ENCODE data around the gene BDNF.

BDNF gene

DNA sequence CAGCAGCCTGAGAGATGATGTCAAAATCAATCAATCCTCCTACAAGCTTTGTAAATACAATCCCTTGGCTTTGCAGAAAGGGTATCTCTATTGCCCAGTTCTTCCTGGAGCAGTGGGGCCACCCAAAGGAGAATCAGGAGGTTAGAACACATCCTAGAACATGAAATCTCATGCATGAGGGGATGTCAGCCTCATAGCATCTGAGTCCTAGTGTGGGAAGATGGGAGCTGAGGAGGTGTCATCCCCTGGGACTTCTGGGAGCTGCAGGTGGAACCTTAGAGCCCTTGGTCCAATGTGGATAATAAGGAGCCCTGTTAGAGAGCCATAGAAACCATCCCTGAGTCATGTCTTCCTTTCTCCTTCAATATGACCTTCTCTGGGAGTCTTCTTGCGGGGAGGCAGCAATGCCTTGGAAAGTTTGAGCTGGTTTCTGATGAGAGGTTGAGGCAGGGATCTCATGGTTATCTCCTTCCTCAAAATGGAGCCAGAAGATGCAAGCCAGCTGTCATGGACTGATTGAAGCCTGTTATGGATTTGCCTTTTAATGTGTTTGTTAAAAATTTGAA, 74.8 kb downstream of the BDNF start:
- no peak for DNase-seq (ENCODE audit: low read depth)

DNA sequence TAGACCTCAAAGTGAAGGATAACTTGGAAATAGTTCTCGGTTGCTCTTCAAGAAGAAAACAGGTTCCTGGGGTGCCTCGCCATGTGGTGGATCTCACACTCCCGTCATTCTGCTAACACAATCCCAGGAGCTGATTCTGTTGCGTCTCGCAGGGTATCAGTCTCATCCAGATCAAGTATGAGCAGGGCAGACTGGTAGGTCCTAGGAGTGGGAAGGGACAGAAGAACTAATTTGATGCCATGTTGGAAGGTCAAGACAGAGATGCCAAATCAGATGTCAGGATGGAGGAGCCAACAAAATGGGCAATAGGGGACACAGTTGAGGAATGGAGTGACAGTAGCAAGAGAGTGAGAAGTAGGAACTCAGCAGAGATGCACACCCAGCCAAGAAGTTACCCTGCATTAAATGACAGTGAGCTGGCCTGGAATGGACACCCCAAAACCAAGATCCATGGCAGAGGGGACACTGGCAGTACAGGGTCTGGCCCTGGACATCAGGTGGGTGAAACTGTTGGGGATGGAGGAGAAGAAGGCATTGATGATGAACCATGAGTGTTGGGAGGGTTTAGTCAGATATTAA, 76.2 kb downstream of the BDNF start:
- DNase-seq (ENCODE audit: low read depth) = no peak

DNA sequence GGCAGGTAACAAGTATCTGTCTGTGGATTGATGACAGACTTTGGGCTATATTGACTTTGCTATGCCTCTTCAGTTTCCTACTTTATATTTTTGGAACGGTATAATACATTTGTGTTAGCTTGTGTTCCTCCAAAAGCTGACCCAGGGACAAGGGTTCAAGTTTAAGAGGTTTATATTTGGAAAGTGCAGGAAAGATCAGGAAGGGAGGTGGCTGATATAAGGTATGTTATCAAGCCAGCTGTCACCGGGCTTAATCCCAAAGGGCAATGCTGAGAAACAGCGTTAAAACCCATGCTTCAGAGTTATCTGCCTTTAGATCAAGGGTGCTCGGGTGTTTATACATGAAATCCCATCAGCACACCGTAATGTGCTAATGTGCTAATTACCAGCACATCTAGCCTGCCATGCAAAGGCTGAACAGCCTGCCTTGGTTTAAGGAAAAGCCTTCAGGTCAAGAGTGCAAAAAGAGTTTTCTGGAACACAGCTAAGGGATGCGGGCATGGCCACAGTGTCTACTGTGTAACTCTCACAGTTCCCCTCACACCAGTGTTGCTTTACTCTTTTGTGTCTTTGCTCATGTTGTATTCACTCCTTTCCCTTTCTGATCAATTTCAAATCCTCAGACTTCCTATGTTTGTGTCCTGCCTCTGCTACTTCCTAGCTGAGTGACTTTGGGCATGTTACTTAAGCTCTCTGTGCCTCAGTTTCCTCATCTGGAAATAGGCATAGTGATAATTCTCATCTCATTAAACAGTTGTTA, 77.5 kb downstream of the BDNF start:
- DNase-seq (ENCODE audit: low read depth) = no peak

DNA sequence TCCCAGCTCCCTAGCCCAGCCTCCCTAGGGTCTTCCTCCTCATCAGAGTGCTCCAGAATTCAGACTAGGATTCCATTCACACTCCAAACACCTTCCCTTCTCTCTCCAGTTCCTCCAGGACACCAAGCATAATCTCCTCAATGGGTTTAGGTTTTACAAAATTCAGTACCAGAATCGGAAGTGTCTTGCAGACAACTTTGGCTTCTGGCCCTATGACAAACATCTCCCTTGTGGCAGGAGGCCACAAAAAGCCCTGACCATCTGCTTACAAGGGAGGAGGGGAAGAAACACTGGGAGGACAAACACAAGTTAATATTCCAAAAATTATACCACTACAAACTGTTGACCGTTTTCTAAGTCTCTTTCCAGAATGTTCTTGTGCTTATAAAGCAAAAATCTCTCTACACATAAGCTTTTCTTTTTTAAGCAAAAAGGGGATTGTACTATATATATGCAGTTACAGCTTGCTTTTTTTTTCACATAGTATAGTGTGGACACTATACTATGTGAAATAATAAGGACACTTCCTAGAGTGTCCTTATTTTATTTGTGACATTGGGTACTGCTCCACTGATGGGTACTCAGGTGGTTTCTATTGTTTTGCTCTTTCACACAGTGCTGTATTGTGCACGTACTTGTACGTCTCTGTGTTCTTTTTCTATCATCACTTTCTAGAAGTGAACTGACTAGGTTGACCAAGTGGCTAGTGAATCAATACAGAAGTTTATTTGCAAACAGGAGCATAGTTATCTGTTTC, 78.7 kb downstream of the BDNF start:
- no peak for DNase-seq (ENCODE audit: low read depth)

DNA sequence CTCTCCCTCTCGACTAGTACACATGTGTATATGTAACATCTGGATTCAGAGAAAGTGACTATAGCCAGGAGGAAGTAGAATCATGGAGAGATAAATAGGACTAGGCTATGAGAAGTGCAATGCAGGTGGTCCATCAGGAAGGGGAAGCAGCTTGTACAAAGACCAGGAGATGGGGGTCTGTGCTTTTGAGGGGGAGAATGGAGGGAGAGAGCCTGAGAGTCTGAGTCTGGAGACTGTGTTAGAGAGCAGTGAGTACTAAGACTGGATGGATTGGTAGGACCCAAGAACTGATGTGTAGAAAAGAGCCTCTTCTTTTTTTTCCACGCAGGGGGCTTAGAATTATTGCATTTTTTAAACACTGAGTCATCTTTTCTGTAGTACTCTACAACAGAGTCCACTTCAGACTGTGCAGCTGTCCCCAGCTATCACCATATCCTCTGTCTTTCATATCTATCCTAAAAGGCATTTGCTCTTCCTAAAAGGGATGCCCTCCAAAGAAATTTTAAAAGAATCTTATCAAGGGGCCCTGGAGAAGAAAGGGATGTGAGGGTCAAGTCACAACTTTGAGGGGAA, 80.4 kb downstream of the BDNF start:
- no peak for DNase-seq (ENCODE audit: low read depth)

DNA sequence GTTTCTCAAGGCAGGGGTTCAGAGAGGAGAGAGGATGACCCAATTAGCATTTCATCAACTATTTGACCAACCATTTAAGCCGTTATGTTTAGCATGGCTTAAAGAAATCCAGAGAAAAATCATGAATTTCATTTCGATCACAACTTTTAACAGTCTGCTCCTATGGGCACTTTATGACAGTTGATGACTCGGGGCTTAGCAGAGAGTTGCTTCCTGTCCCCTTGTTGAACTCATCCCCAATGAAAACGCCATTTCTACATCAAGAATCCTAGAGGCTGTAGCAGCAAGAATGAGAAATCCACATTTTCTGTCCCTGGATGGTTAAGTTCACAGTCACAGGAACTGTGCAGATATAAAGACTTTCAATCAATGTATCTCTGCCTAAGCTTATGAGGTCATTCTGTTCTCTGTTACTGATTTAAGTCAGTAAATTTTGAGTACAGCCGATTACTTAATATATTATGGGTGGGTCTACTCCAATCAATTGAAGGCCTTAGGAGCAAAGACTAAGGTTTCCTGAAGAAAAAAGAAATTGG, 81.1 kb downstream of the BDNF start:
- no peak for DNase-seq (ENCODE audit: low read depth)

DNA sequence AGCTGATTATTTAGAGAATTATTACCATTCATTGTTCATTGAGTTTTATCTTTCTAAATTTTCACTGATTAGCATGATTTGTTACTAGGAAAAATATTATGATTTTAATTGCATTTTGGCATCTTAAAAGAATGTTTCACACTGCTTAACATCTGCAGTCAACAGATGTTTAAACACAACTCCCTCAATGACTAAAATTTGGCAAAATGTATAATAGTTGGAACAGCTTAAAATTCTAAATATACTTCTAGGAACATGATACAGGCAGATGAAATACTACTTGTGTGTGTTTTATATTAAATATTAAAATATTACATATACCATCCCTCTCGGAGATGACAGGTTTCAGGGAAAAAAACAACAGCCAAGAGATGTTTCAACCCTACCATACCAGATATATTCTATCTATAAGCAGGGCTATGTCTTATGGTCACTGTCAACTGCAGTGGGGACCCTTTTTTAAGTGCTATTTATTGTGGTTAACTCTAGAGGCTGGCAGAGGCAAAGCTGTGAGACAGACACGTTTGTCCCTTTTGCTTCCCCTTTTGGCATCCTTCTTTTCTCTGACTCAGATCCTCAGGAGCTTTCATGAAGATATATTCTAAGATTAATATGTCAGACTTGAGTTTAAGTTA, 81.9 kb downstream of the BDNF start:
- no peak for DNase-seq (ENCODE audit: low read depth)

DNA sequence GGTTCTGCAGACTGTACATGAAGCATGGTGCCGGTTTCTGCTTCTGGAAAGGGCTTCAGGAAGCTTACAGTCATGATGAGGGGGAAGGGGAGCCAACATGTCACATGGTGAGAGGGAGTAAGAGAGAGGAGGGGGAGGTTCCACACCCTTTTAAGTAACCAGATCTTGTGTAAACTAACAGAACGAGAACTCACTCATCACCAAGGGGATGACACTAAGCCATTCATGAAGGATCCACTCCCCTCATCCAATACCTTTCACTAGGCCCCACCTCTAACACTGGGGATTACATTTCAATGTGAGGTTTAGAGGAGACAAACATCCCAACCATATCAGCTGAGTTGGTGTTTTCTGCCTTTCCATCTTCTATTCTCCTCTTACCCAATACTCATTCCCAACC, 83.5 kb downstream of the BDNF start:
- DNase-seq (ENCODE audit: low read depth) = no peak

DNA sequence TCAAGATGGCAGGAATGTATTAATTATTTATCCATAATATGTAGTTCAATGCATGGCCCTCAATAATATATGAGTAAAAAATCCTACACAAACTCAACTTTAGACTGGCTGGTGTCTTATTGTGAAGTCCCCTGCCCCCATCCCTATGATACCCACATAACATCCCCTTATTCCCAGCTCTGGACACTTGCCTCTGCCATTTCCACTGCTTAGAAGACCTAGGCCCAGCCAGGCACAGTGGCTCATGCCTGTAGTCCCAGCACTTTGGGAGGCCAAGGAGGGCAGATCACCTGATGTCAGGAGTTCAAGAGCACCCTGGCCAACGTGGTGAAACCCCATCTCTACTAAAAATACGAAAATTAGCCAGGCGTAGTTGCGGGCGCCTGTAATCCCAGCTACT, 84.4 kb downstream of the BDNF start:
- no peak for DNase-seq (ENCODE audit: low read depth)

DNA sequence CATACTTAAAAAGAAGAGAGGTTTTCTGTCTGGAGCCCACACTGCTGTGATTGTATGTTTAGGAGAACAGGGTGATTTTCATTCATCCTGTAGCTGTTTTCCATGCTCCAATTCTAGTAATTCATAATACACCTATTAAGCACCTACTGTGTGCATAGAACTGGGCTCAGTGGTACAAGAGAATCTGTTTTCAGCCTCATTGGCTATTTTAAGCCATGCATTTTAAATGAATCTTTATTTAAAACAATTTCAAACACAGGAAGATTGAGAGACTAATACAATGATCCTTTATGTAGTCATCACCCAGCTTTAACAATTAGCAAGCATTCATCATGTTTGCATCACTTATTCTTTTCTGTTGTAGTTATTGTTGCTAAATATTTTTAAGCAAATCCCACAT, 86.2 kb downstream of the BDNF start:
- no peak for DNase-seq (ENCODE audit: low read depth)

DNA sequence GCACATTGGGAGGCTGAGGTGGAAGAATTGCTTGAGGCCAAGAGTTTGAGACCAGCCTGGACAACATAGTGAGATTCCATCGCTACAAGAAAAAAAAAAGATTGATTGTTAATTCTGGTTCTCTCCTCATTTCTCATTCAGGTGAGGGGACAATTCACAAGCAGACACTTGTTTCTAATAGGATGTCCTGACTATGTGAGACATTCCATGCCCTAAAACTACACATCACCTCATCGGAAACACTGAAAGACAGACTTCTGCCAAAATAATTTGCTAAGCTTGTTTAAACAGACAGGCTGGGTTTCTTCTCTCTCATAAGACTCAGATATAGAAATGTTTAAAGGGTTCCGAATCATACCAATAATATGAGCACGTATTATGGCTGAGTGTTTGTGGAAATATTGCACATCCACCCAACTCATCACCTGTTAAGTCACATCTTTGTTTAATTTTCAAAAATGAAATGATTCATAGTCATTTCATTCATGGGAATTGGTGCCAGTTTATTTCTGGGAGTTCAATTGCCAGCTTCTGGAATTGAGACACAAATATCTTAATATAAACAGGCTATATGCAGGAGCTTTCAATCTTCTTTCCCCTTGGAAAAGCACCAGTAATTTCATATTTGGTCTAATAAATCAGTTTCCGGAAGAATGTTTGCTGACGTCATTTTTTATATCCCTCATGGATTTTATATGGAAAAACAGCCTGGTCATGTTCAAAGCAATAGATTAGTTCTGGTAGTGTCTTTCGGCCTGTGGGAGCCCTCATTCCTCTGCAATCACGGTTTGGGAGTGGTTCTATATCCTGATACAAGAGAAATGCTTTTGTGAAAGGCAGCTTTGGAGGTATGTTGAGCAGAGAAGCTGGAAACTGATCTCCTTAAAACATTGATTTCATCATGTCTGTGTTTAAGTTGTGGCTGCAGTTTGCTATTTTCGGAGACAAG, 87.0 kb downstream of the BDNF start:
- no peak for DNase-seq (ENCODE audit: low read depth)

DNA sequence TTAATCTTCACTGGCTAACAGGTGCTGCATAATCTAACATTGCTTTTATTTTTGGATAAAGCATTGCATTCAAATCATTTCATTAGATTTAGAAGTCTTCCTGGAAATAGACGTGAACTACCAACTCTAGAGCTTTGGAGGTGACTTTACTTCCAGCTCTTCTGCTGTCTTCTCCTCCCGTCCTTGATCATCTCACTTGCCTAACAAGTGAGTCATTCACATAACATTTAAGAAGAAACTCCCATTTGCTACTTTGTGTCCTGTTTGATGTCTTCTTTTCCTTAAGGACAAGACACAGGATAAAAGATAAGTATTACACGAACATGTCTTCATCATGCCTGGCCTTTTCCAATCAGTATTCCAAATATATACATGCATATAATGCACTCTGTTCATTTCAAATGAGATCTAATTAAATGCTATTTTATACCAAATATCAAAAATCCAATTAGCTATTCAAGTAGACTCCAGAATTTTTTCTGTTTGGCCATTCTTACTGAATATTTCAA, 88.3 kb downstream of the BDNF start:
- no peak for DNase-seq (ENCODE audit: low read depth)

DNA sequence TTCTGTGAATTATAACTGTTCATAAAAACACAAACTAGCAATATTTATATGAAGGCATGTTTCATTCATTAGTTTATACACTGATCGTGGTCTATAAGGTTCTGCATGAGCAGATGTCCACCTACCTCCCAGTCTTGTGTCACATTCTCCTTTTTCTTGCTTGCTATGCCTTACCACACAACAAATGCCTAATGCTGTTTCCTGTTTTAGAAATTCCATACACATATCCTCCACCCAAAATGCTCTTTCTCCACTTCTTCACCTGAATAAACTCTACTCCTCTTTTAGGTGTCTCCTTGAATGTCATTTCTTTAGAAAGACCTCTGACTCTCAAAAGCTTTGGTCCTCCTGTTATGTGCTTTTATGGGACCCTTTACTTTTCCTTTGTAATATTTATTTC, 88.9 kb downstream of the BDNF start:
- DNase-seq (ENCODE audit: low read depth) = no peak

DNA sequence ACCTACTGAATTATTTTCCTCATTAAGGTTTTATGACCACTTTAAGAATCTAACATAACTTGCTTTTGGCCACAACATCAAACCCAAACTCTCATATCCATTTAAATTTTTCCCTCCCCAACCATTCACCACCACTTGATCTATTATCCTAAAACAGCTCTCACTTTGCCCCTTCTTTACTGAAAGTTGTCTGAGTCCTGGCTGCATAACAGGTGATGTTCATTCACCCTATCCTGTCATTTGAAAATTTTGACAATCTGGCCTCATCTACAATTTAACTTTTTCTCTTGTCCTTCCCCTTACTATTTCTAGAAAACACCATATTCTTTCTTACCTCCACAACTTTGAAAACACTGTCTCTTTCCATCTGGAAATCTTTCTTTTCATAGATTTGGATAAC, 89.3 kb downstream of the BDNF start:
- no peak for DNase-seq (ENCODE audit: low read depth)

DNA sequence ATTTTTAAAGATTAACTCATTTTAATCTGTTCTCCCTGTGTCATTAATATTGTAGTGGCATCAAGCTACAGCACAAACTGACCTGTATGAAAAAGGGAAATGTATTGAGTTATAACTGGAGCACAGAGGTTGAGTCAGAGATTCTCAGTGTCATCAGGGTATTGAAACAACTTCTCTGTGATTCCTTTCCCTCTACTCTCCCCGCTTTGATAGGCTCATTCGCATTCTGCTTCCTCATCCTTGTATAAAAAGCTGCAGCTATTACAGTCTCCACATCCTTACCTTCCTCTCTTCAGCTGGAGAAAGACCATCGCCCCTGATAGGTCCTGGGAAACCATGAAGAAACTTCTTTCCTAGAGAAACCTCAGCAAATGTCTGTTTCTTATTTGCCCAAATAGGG, 90.0 kb downstream of the BDNF start:
- no peak for DNase-seq (ENCODE audit: low read depth)

DNA sequence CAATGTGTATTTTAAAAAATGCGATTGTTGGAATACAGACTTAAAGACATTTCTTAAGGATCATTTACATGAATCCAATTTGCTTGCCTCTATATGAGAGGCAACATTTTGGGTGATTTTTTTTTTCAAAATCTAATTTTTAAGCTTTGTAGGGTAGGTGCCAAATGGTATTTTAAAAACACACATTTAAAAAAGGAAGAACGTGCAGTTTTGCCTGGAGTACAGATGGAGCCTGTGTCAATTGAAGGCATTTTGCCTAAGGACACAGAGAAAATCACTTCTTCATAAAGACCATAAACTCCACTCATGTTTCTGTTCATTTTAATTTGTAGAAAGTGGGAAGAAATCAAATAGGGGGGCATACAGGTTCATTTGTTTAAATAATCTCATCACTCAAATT, 91.3 kb downstream of the BDNF start:
- no peak for DNase-seq (ENCODE audit: low read depth)

DNA sequence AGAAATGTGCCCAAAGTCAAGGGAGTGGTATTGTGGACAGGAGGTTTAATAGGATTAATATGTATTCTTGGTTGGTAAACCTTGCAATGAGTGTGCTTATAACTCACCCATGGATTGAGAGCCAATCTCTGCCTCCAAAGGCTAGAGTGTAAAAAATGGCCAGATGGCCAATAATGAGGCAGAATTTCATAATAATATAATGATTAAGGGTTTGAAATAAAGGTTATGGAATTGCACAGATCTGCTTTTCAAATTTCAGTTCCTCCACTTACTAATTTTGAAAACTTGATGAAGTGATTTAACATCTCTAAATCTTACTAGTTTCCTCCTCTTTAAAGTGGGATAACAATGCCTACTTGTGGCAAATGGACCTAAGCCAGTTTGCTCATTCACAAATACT, 94.8 kb downstream of the BDNF start:
- DNase-seq (ENCODE audit: low read depth) = no peak

Data from non-pigmented ciliary epithelial cell (primary cell).